Colonic mucosa (tissue), 4 donors: ENCODE results near the gene ENTREP1. TPM values are rescaled to one million over a fixed set of nuclear protein-coding genes. Genes with fewer than 3 reads are reported as not detected.
A peak's percentile ranks its signal among the peaks of the same experiment; 100 is the strongest.

ENCODE experiments used
- DNase-seq: peaks from one replicate; pipeline ENCODE4 v3.0.0-alpha.2; 2020
- H3K27ac ChIP-seq: fragments of 200-600 bp; one replicate; pipeline ENCODE4 v1.8.0; 2021
- H3K27me3 ChIP-seq: fragments of 200-600 bp; one replicate; pipeline ENCODE4 v1.8.0; 2021
- H3K36me3 ChIP-seq: fragments of 200-600 bp; one replicate; pipeline ENCODE4 v1.8.0; 2021
- H3K4me1 ChIP-seq: fragments of 200-600 bp; one replicate; pipeline ENCODE4 v1.8.0; 2021; ENCODE audit warnings: mild to moderate bottlenecking
- H3K4me3 ChIP-seq: fragments of 200-600 bp; one replicate; pipeline ENCODE4 v1.8.0; 2021
- H3K9ac ChIP-seq, 2 donors: one replicate each; pipeline ENCODE4 v1.7.0; 2013; ENCODE audit warnings: control low read depth in 2 of 2, low read depth in 2 of 2, low read length in 2 of 2
- H3K9me3 ChIP-seq: fragments of 200-600 bp; one replicate; pipeline ENCODE4 v1.8.0; 2021
- CTCF ChIP-seq: fragments of 200-600 bp; IDR thresholded peaks from one replicate; pipeline ENCODE4 v1.8.0; 2022; ENCODE audit warnings: antibody characterized with exemption, mild to moderate bottlenecking
- intact Hi-C: fragments of 100-400 bp; cut with DNase I; formaldehyde crosslinking; loops from one replicate; pipeline ENCODE4 v1.14.1; 2022
- total RNA-seq, 2 donors: library from RNA; stranded (reverse); fragmentation: NEBNext Ultra II Directional in 1 of 2; extraction: Animal tissue kit (Norgen Biotek cat#: 25700) in 1 of 2; gene quantifications; one replicate each; pipeline ENCODE4 v1.2.1, GENCODE V29; 2021
- donor health status: healthy.
- donor health status: DM: no; HTN: no; CAD: no.
- donor health status: DM: no; HTN: no; CAD: no.

Gene ENTREP1
- total RNA-seq, 2 donors from 2014 or later: 1.7 to 3.0 TPM

GRCh38 chr9:69323861-69324260 lies 1.2 kb upstream of the ENTREP1 start:
- Histone ChIP-seq H3K4me1 (no peaks in the 10 kb centered on the region), H3K27me3 (peaks cover 11% of the 10 kb centered on the region), H3K4me3 (no peak overlapping the region), H3K36me3 (no peaks in the 10 kb centered on the region), H3K27ac (no peak overlapping the region), H3K9me3 (no peaks in the 10 kb centered on the region), H3K9ac (no peak overlapping the region)
- no peak for TF ChIP-seq CTCF
- intact Hi-C loops: no loop called here
- no peak for DNase-seq

- Histone ChIP-seq H3K4me1 (no peaks in the 10 kb centered on the region), H3K27me3 (peaks cover 11% of the 10 kb centered on the region), H3K9me3 (no peaks in the 10 kb centered on the region), H3K27ac (no peak overlapping the region), H3K9ac (peak overlapping the region in 1 of 2 donors; percentile 3), H3K4me3 (peak overlapping the region; percentile 36), H3K36me3 (no peaks in the 10 kb centered on the region)
- no peak for TF ChIP-seq CTCF
- DNase-seq: peak; percentile 20
- intact Hi-C loops: no loop called here
Measured at GRCh38 chr9:69325409-69326212, 596 bp downstream of the ENTREP1 start.

- H3K4me1 ChIP-seq: no peaks in the 10 kb centered on the region
- H3K27me3 ChIP-seq: peaks cover 11% of the 10 kb centered on the region
- no peaks in the 10 kb centered on the region for H3K9me3 ChIP-seq
- DNase-seq: no peak
- intact Hi-C loops: no loop called here
- no peaks in the 10 kb centered on the region for H3K36me3 ChIP-seq
- H3K27ac ChIP-seq: no peak overlapping the region
- TF ChIP-seq CTCF: no peak
- no peak overlapping the region for H3K9ac ChIP-seq
- H3K4me3 ChIP-seq: no peak overlapping the region
Measured at GRCh38 chr9:69326261-69326660, 1.2 kb downstream of the ENTREP1 start.

- peaks cover 8% of the 10 kb centered on the region for H3K27me3 ChIP-seq
- intact Hi-C loops: no loop called here
- no peaks in the 10 kb centered on the region for H3K36me3 ChIP-seq
- no peak overlapping the region for H3K9ac ChIP-seq
- H3K27ac ChIP-seq: no peak overlapping the region
- no peaks in the 10 kb centered on the region for H3K9me3 ChIP-seq
- DNase-seq: no peak
- no peak for TF ChIP-seq CTCF
- no peak overlapping the region for H3K4me3 ChIP-seq
- no peaks in the 10 kb centered on the region for H3K4me1 ChIP-seq
Measured at GRCh38 chr9:69330580-69330979, 5.6 kb downstream of the ENTREP1 start.

GRCh38 chr9:69331444-69331843 lies 6.4 kb downstream of the ENTREP1 start:
- intact Hi-C loops: no loop called here
- H3K36me3 ChIP-seq: no peaks in the 10 kb centered on the region
- DNase-seq: no peak
- no peak for TF ChIP-seq CTCF
- H3K4me3 ChIP-seq: no peak overlapping the region
- H3K9me3 ChIP-seq: no peaks in the 10 kb centered on the region
- H3K9ac ChIP-seq: no peak overlapping the region
- no peaks in the 10 kb centered on the region for H3K4me1 ChIP-seq
- H3K27me3 ChIP-seq: peaks cover 3% of the 10 kb centered on the region
- no peak overlapping the region for H3K27ac ChIP-seq
